ENCODE data around the gene CDC16.
"Not testable (repeated sequence)": the region's sequence is repeated elsewhere in the genome, so short reads cannot be mapped to it uniquely, and the experiment has no call there.

The CDC16 gene

GRCh38 chr13:114229506-114229905 is 5.2 kb upstream of the CDC16 start:
- DNase-seq: no peak

GRCh38 chr13:114230117-114230516 is 4.6 kb upstream of the CDC16 start:
- peak in 2 of 3 experiments; percentile 43 to 64 for DNase-seq

- DNase-seq: no peak
Measured at GRCh38 chr13:114230575-114230974, 4.1 kb upstream of the CDC16 start.

GRCh38 chr13:114231886-114232285 is 2.8 kb upstream of the CDC16 start:
- no peak for DNase-seq

DNA sequence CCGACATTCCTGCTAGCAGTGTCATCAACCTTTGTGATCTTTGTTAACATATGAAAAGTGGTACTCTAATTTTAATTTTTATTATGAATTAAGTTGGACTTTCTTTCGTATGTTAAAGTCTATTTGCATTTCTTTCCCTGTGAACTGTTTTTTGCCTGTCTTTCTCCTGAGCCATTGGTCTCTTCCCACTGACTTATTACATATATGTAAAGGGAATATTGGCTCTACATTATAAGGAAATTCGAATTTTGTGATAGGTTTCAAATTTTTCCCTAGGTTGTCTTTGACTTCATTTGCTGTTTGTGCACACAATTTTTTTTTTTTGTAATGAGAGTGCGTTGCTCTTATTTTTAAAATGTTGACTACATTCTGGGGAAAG is 442 bp upstream of the CDC16 start:
- no peak for DNase-seq

- DNase-seq: peak in 1 of 3 experiments; percentile 50
Measured at GRCh38 chr13:114235697-114236096, 1.0 kb downstream of the CDC16 start.

GRCh38 chr13:114236227-114236626 is 1.5 kb downstream of the CDC16 start:
- DNase-seq: no peak

- no peak for DNase-seq
Measured at GRCh38 chr13:114237415-114238112, 2.9 kb downstream of the CDC16 start.

DNA sequence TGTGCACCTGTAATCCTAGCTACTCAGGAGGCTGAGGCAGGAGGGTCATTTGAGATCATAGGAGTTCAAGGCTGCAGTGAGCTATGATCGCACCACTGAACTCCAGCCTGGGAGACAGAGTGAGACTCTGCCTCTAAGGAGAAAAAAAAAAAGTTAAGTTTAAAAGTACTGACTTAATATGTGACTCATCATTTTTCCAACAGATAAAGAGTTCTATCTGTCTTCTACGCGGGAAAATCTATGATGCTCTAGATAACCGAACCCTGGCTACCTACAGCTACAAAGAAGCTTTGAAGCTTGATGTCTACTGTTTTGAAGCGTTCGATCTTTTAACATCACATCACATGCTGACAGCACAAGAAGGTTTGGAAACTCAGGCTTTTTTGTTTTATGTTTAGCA is 7.2 kb downstream of the CDC16 start:
- DNase-seq: no peak

DNA sequence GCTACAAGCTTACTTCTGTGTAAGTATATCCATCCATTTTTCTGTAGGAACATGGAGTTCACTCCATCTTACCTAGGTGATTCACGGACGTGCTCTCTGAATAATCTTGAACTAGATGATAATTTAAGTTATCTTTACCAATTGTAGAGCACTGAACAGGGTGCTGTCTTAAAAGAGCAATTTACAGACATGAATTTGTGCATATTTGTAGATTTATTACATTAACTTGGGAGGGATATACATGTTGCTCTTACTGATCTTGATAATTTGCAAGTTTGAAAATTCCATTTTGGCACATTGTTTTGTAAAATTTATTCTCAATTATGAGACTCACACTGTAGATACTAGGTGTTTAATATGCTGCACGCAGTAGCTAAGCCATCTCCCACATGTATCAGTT is 9.3 kb downstream of the CDC16 start:
- DNase-seq: no peak

GRCh38 chr13:114244637-114245036 is 9.9 kb downstream of the CDC16 start:
- DNase-seq: peak in 1 of 3 experiments; percentile 30

DNA sequence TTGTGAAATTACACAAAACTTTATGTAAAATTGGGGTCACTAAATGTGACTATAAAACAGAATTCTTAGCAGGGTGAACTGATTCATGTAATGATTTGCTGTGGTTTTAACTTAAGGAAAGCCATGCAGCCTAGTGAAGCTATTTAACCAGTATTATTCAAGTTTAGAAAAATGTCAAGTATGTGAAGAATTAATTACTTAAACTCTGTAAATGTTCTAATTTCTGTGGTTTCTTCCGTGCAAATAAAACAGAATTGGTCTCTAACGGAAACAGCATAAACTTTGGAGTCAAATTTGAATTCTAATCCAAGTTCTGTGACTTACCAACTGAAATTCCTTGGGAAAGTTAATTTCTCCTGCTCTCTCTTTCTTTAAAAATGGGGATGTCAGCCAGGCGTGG is 13.3 kb downstream of the CDC16 start:
- no peak for DNase-seq

DNA sequence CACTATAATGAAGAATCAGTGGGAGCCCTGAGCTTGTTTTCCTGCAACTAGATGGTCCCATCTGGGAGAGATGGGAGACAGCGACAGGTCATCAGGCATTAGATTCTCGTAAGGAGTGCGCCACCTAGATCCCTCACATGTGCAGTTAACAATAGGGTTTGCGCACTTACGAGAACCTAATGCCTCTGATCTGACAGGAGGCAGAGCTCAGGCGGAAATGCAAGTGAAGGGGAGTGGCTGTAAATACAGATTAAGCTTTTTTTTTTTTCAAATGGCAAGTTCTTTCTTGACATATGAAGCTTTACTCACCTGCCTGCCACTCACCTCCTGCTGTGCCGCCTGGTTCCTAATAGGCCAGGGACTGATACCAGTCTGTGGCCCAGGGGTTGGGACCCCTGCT is 14.4 kb downstream of the CDC16 start:
- peak in 2 of 3 experiments; percentile 73 to 90 for DNase-seq

- DNase-seq: peak in 1 of 3 experiments; percentile 37
Measured at GRCh38 chr13:114251639-114252440, 17.1 kb downstream of the CDC16 start.

DNA sequence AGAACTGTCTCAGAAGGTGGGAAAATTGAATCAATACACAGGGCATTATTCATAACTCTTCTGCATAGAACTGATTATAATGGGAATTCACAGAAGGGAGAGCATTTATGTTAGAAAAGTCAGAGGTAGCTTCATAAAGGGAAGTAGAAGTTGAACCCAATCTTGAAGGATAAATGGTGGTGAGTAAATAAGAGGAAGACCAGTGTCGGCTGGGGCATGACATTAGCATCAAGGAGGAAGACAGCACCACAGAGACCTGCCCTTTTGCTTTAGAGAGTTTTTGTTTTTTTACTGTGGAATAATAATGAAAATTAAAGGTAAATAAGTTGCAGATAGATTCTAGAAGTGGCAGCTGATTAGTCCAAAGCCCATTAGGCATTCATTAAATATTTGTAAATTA is 21.9 kb downstream of the CDC16 start:
- DNase-seq: no peak

GRCh38 chr13:114257014-114257413 is 22.3 kb downstream of the CDC16 start:
- DNase-seq: no peak

DNA sequence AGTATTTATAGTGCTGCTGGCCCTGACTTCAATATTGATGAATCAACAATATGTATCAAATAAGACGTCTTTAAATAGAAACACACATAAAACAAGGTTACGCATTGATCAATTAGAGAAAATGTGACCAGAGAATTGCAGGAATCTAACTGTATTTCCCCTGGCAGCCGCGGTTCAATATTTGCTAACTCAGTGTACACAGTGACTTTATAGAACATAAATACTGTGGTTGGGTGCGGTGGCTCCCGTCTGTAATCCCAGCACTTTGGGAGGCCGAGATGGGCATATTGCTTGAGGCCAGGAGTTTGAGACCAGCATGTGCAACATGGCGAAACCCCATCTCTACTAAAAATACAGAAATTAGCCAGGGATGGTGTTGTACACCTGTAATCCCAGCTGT is 23.9 kb downstream of the CDC16 start:
- DNase-seq: peak in 2 of 3 experiments; percentile 29 to 59

DNA sequence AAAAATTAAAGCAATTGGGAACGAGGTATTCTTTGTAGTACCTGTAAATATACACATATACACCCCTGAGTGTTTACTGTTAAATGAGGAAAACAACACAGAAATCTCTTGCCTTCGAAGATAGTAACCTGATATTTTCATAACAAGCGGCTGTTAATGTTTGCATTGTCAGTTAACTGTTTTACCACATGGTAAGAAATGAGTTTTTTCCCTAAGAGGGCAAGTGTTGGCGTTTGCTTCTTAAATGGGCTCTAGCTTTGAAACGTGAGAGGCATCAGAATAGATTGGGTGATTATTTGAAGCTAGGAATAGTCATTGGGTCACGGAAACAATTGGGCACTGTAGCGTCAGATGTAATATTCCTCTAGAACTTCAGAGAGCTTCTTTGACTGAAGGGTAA is 24.7 kb downstream of the CDC16 start:
- DNase-seq: peak; percentile 62 to 83 (median 67)

GRCh38 chr13:114259974-114260373 is 25.3 kb downstream of the CDC16 start:
- peak; percentile 81 to 96 (median 85) for DNase-seq

GRCh38 chr13:114260814-114261213 is 26.1 kb downstream of the CDC16 start:
- DNase-seq: no peak

DNA sequence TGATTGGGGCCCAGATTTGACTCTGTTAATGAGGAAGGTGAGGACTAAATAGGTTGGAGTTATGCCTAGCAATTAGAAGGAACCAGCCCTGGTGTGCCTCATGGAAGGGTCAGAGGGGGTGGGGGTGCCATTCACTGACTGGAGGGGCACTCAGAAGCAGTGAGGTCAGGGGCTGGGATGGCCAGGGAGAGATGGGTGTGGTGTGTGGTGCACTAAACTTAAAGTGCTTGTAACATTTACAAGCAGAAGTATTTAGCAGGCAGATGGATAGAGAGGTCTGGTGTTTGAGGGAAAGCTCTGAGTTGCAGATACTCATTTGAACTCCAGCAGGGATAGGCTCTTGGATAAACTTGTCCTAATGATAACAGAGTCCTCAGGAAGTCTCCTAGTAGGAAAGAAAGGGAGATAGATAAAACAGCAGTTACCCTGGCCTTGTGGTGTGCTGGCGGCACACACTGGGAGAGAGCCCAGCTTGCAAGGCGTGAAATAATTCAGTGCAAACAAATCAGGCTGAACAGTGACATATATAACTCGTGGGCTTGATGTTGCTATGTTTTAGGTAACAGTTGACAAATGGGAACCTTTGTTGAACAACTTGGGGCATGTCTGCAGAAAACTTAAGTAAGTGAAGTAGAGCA is 26.8 kb downstream of the CDC16 start:
- DNase-seq: peak in 2 of 3 experiments; percentile 15 to 39

DNA sequence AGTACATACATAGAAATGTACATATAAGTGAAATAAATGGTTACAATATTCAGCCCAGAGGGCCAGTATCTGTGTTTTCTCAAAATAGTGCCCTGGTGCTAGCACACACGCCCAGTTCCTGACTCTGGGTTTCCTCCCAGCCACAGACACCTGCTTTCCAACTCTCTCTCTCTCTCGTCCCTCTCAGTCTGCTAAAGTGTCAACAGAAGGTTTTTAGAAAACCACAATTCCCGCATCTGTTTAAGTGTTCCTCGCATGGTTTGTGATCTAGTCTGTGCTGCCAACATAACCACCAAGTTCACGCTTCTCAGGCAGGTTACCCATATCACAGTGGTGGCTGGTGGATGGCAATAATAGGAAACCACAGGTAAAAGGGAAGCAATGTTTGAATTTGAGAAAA is 28.9 kb downstream of the CDC16 start:
- peak in 1 of 3 experiments; percentile 58 for DNase-seq

GRCh38 chr13:114264313-114264712 is 29.6 kb downstream of the CDC16 start:
- not testable (repeated sequence) for DNase-seq

Measured in NCI-H1417 (cell line).